NT2/D1 (cell line): ENCODE results near the gene FLNC.

Source experiments
- SUZ12 ChIP-seq: IDR thresholded peaks from 2 replicates; pipeline ENCODE4 v1.6.1; 2011; ENCODE audit not compliant: insufficient read length, insufficient read depth; ENCODE audit errors: extremely low read depth
- YY1 ChIP-seq: IDR thresholded peaks from 2 replicates; pipeline ENCODE4 v1.6.1; 2011; ENCODE audit not compliant: insufficient read length, insufficient read depth
- ZNF274 ChIP-seq: IDR thresholded peaks from 2 replicates; pipeline ENCODE4 v1.6.1; 2011; ENCODE audit warnings: mild to moderate bottlenecking, low read depth, low read length

- TF ChIP-seq YY1 (no peak), ZNF274 (no peak), SUZ12 (no peak)
Observed at GRCh38 chr7:128807191-128807590, 23.0 kb upstream of the FLNC start.
